Ovary (tissue), 9 donors: ENCODE measurements around the gene CTNNA3. TPM values are rescaled to one million over a fixed set of nuclear protein-coding genes. Genes with fewer than 3 reads are reported as not detected.
A peak's percentile ranks its signal among the peaks of the same experiment; 100 is the strongest.

ENCODE experiments used
- DNase-seq, 5 donors: peaks; one replicate each; pipeline ENCODE4 v3.0.0-alpha.2; 2019 to 2020
- H3K27ac ChIP-seq, 2 donors: fragments of 200-600 bp; one replicate each; pipeline versions ENCODE4 v1.5.1 to v1.8.0; 2019 to 2022
- H3K27me3 ChIP-seq: fragments of 200-600 bp; one replicate; pipeline ENCODE4 v1.8.0; 2022
- H3K36me3 ChIP-seq: fragments of 200-600 bp; sonication (generic); one replicate; pipeline ENCODE4 v1.5.1; 2019
- H3K4me1 ChIP-seq: one replicate; pipeline ENCODE4 v1.8.1; 2013; ENCODE audit warnings: mild to moderate bottlenecking, moderate library complexity; ENCODE audit not compliant: insufficient read depth
- H3K4me3 ChIP-seq: fragments of 200-600 bp; sonication (generic); one replicate; pipeline ENCODE4 v1.5.1; 2017
- H3K9me3 ChIP-seq, 2 donors: fragments of 200-600 bp in 1 of 2; sonication (generic) in 1 of 2; one replicate each; pipeline versions ENCODE4 v1.5.1 to v1.8.1; 2013 to 2019; ENCODE audit warnings: mild to moderate bottlenecking in 1 of 2, moderate library complexity in 1 of 2
- CTCF ChIP-seq, 3 donors: fragments of 450-650 bp in 2 of 3; fragments of 200-600 bp in 1 of 3; IDR thresholded peaks; one replicate each; pipeline versions ENCODE4 v1.5.1 to v1.8.0; 2016 to 2022; ENCODE audit warnings: antibody characterized with exemption in 3 of 3, mild to moderate bottlenecking in 1 of 3
- EP300 ChIP-seq: sonication (generic); formaldehyde crosslinking; IDR thresholded peaks from one replicate; pipeline ENCODE4 v1.6.1; 2017; ENCODE audit warnings: antibody characterized with exemption
- POLR2A ChIP-seq: fragments of 450-650 bp; IDR thresholded peaks from one replicate; pipeline ENCODE4 v1.6.1; 2017; ENCODE audit warnings: antibody characterized with exemption, mild to moderate bottlenecking, moderate library complexity
- WGBS, 3 donors: extraction: QIAGEN DNeasy Blood & Tissue Kit in 1 of 3; methylation state at CpG; one replicate each; pipeline versions ENCODE4 v1.1.5 to v1.1.7; 2013 to 2017; 5-methylcytosine and 5-hydroxymethylcytosine counted together
- intact Hi-C, 4 donors: fragments of 100-400 bp; cut with DNase I; formaldehyde crosslinking; loops; one replicate each; pipeline versions ENCODE4 v1.11.0 to v1.15.1; 2022 to 2023
- polyA plus RNA-seq, 2 donors: library from polyadenylated mRNA; stranded (reverse); fragments of 200-250 nt in 1 of 2; fragments of 350-450 nt in 1 of 2; fragmentation: Illumina TruSeq in 1 of 2; extraction: RNeasy Lipid Tissue Mini Kit (QIAGEN cat#74804) in 1 of 2; gene quantifications; one replicate each; pipeline ENCODE4 v1.2.3, GENCODE V29; 2013 to 2014
- total RNA-seq, 7 donors: library from RNA; depleted of rRNA in 2 of 7; stranded (reverse); fragments of >200 nt in 2 of 7; fragmentation: NEBNext Ultra II Directional in 3 of 7; extraction: Animal tissue kit (Norgen Biotek cat#: 25700) in 3 of 7; gene quantifications; one replicate each; pipeline versions ENCODE4 v1.1.0 to v1.2.4, GENCODE V29; 2016 to 2023
- donor health status: DM: no; HTN: no; CAD: no; lungs with moderate emphysema.
- donor health status: DM: no; HTN: no; CAD: no.
- donor health status: Bipolar disorder and iron deficiency.
- donor health status: DM: yes; HTN: yes; CAD: no.
- donor health status: DM: no; HTN: no; CAD: no.
- donor health status: DM: yes; HTN: yes; CAD: no.

CTNNA3 gene
- total and polyA plus RNA-seq, 9 donors: 1.9 to 9.7 (median 4.0) TPM

GRCh38 chr10:66925896-66926715 lies 769.9 kb downstream of the CTNNA3 start, which contains the start of gene LRRTM3:
Gene LRRTM3, plus strand, starts transcription at chr10:66926036.
- H3K36me3 ChIP-seq: no peaks in the 10 kb centered on the region
- WGBS, 3 donors: 5 to 10% (median 9%) methylated on average over 16 of the region's 16 CpGs
- no peaks in the 10 kb centered on the region for H3K27me3 ChIP-seq
- no peaks in the 10 kb centered on the region for H3K4me1 ChIP-seq
- H3K9me3 ChIP-seq: no peaks in the 10 kb centered on the region
- no peak within 1 kb of the TSS for H3K27ac ChIP-seq
- peak; percentile 42 to 56 (median 51) for DNase-seq
- no peak within 1 kb of the TSS for H3K4me3 ChIP-seq
- intact Hi-C loops: no loop called here
- TF ChIP-seq CTCF (IDR thresholded peaks at IDR 0.05) (peak in 2 of 3 donors; percentile 28 to 59), EP300 (no peak)

- WGBS, 3 donors: 40 to 53% (median 43%) methylated on average over 7 of the region's 7 CpGs
- Histone ChIP-seq H3K4me3 (no peak overlapping the region), H3K9me3 (no peaks in the 10 kb centered on the region), H3K4me1 (no peaks in the 10 kb centered on the region), H3K36me3 (no peaks in the 10 kb centered on the region), H3K27ac (no peak overlapping the region), H3K27me3 (no peaks in the 10 kb centered on the region)
- TF ChIP-seq EP300 (no peak), CTCF (IDR thresholded peaks at IDR 0.05) (no peak), POLR2A (no peak)
- intact Hi-C loops: no loop called here
- no peak for DNase-seq
These were observed 770.6 kb downstream of the CTNNA3 start for GRCh38 chr10:66925373-66925772.

- Histone ChIP-seq H3K4me1 (no peaks in the 10 kb centered on the region), H3K9me3 (no peaks in the 10 kb centered on the region), H3K36me3 (no peaks in the 10 kb centered on the region), H3K27me3 (no peaks in the 10 kb centered on the region), H3K4me3 (no peak overlapping the region), H3K27ac (no peak overlapping the region)
- 56 to 67% (median 59%) methylated on average over 10 of the region's 10 CpGs for WGBS, 3 donors
- no peak for TF ChIP-seq CTCF (IDR thresholded peaks at IDR 0.05)
- no peak for TF ChIP-seq EP300
- no peak for TF ChIP-seq POLR2A
- DNase-seq: no peak
- intact Hi-C loops: no loop called here
These were observed 771.2 kb downstream of the CTNNA3 start for GRCh38 chr10:66924674-66925345.

DNA sequence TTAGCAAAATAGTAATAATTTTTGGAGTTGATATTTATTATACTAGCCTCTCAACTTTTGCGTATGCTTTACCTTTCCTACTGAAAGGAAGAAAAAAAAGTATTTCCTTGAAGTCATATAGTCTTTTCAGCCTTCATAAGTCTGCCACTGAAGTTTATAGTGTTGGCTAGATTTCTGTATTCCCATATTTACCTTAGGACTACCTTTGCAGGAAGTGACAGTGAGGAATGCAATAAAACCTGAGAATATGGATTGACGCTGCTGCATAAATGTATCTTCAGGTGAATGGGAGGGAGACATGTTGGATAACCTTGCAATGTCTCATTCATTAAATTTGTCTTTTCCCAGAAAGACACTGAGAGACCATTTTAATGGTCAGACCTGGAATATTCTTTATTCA lies 776.7 kb downstream of the CTNNA3 start:
- H3K4me3 ChIP-seq: no peak overlapping the region
- no peaks in the 10 kb centered on the region for H3K9me3 ChIP-seq
- intact Hi-C loops: no loop called here
- no peaks in the 10 kb centered on the region for H3K27me3 ChIP-seq
- H3K27ac ChIP-seq: no peak overlapping the region
- WGBS, 3 donors: 89 to 99% (median 98%) methylated on average over 2 of the region's 2 CpGs
- no peak for TF ChIP-seq EP300
- no peak for TF ChIP-seq POLR2A
- no peak for TF ChIP-seq CTCF (IDR thresholded peaks at IDR 0.05)
- H3K36me3 ChIP-seq: no peaks in the 10 kb centered on the region
- no peaks in the 10 kb centered on the region for H3K4me1 ChIP-seq
- no peak for DNase-seq
